Muscle layer of duodenum (tissue), 2 donors: ENCODE results near the gene PSME4.
"Not testable (repeated sequence)": the region's sequence is repeated elsewhere in the genome, so short reads cannot be mapped to it uniquely, and the experiment has no call there.

Experiments used
- H3K27ac ChIP-seq: one replicate; pipeline ENCODE4 v1.7.0; 2013; ENCODE audit warnings: mild to moderate bottlenecking, low read length
- H3K27me3 ChIP-seq: one replicate; pipeline ENCODE4 v1.7.0; 2013; ENCODE audit warnings: low read depth, mild to moderate bottlenecking, control low read depth, low read length
- H3K36me3 ChIP-seq, 2 donors: one replicate each; pipeline ENCODE4 v1.7.0; 2013; ENCODE audit warnings: low read length in 2 of 2, control low read depth in 1 of 2, mild to moderate bottlenecking in 1 of 2; ENCODE audit not compliant: insufficient read depth in 2 of 2, control insufficient read depth in 1 of 2
- H3K4me1 ChIP-seq, 2 donors: one replicate each; pipeline ENCODE4 v1.7.0; 2013; ENCODE audit warnings: low read length in 2 of 2, mild to moderate bottlenecking in 2 of 2, control low read depth in 1 of 2, moderate library complexity in 1 of 2; ENCODE audit not compliant: insufficient read depth in 2 of 2, control insufficient read depth in 1 of 2
- H3K4me3 ChIP-seq, 2 donors: one replicate each; pipeline ENCODE4 v1.7.0; 2013; ENCODE audit warnings: low read length in 2 of 2, low read depth in 1 of 2, mild to moderate bottlenecking in 1 of 2
- H3K9me3 ChIP-seq, 2 donors: one replicate each; pipeline ENCODE4 v1.7.0; 2013; ENCODE audit warnings: low read length in 2 of 2, control low read depth in 1 of 2, mild to moderate bottlenecking in 1 of 2; ENCODE audit not compliant: control insufficient read depth in 1 of 2
- donor health status: healthy.

PSME4 gene

DNA sequence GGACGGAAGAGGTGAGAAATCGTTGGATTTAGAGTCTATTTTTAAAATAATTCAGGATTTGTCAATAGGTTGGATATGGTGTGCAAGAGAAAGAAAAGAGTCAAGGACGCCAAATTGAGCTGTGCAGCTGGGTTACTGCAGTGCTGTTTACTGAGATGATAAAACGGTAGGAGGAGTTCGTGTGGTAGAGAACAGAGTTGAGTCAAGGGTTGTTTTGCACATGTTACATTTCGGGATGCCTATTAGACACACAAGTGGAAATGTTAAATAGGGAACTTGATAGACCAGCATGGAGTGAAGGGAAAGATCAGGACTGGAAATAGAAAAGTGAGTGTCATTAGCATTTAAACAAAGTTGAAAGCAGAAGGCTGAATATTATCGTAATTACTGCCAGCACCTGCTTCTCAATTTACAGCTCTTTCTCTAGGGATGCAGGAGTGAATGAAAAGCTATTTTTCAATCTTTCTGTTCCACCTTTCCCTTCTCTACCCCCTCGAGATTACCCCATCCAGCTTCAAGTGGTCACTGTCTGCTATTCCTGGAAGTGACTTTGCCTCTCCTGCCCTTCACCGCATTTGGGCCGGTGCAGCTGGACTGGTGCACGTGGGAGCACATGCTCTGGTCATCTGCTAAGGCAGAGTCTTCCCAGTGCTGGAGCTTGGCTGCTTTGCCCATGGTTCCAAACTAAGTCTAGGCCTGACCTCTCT lies 141.4 kb downstream of the PSME4 start:
- Histone ChIP-seq H3K4me1 (no peaks in the 10 kb centered on the region), H3K9me3 (no peaks in the 10 kb centered on the region), H3K27ac (no peak overlapping the region), H3K27me3 (no peaks in the 10 kb centered on the region), H3K4me3 (no peak overlapping the region), H3K36me3 (peaks cover 0 to 6% of the 10 kb centered on the region in 2 donors)

DNA sequence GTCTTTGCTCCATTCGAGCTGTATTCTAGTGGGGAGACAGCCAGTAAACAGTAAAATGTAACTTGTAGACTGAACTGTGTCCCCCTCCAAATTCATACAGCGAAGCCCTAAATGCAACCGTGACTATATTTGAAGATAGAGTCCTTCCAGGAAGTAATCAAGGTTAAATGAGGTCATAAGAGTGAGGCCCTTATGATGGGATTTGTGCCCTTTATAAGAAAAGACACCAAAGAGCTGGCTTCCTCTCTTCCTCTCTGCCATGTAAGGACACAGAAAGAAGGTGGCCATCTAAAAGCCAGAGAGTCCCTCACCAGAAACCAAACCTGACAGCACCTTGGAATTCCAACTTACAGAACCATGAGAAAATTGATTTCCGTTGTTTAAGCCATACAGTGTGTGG lies 142.5 kb downstream of the PSME4 start:
- H3K4me3 ChIP-seq = no peak overlapping the region
- H3K4me1 ChIP-seq = no peaks in the 10 kb centered on the region
- H3K27me3 ChIP-seq = no peaks in the 10 kb centered on the region
- H3K36me3 ChIP-seq = peaks cover 0 to 6% of the 10 kb centered on the region in 2 donors
- no peak overlapping the region for H3K27ac ChIP-seq
- H3K9me3 ChIP-seq = no peaks in the 10 kb centered on the region

- Histone ChIP-seq H3K9me3 (no peaks in the 10 kb centered on the region), H3K36me3 (peaks cover 2 to 6% of the 10 kb centered on the region in 2 donors), H3K27ac (no peak overlapping the region), H3K27me3 (no peaks in the 10 kb centered on the region), H3K4me1 (no peaks in the 10 kb centered on the region), H3K4me3 (no peak overlapping the region)
Observed at GRCh38 chr2:53827398-53828175, 143.2 kb downstream of the PSME4 start.

- no peak overlapping the region for H3K4me3 ChIP-seq
- H3K36me3 ChIP-seq = peaks cover 3 to 4% of the 10 kb centered on the region in 2 donors
- H3K27ac ChIP-seq = no peak overlapping the region
- no peaks in the 10 kb centered on the region for H3K4me1 ChIP-seq
- no peaks in the 10 kb centered on the region for H3K9me3 ChIP-seq
- H3K27me3 ChIP-seq = no peaks in the 10 kb centered on the region
Observed at GRCh38 chr2:53826587-53827397, 144.0 kb downstream of the PSME4 start.

DNA sequence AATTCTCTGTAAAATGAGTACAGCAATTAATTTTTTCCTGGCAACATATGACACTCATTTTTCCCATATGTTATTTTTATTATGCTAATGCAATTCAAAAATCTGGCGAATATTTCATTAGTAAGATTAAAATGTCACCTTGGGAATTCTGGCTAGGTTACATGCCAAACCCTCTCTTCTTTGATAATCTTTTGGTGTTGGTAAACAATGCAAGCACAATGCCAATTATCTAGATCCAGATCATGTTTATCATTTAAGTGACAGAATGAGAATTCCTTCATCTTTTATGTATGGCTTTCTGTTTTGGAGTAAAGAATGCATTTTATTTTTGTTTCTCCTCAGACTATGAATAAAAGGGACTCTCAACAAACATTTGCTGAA lies 144.8 kb downstream of the PSME4 start:
- H3K4me3 ChIP-seq = no peak overlapping the region
- H3K27ac ChIP-seq = no peak overlapping the region
- peaks cover 0 to 4% of the 10 kb centered on the region in 2 donors for H3K36me3 ChIP-seq
- no peaks in the 10 kb centered on the region for H3K27me3 ChIP-seq
- no peaks in the 10 kb centered on the region for H3K4me1 ChIP-seq
- no peaks in the 10 kb centered on the region for H3K9me3 ChIP-seq

GRCh38 chr2:53823639-53824038 lies 147.2 kb downstream of the PSME4 start:
- not testable (repeated sequence) for H3K9me3 ChIP-seq, H3K4me1 ChIP-seq, H3K4me3 ChIP-seq, H3K27ac ChIP-seq, H3K27me3 ChIP-seq
- peaks cover 9 to 16% of the 10 kb centered on the region in 2 donors for H3K36me3 ChIP-seq

DNA sequence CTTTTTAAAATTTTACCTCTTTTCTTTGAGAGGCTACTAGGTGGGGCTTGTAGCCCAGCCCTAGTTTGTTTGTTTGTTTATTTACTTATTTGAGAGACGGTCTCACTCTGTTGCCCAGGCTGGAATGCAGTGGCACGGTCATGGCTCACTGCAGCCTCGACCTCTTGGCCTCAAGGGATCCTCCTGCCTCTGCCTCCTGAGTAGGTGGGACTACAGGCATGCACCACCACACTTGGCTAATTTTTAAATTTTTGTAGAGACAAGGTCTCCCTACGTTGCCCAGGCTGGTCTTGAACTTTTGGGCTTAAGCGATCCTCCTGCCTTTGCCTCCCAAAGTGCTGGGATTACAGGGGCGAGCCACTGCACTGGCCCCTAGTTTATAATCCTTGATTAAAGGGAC lies 149.0 kb downstream of the PSME4 start:
- Histone ChIP-seq H3K27me3 (no peaks in the 10 kb centered on the region), H3K27ac (no peak overlapping the region), H3K4me1 (no peaks in the 10 kb centered on the region), H3K36me3 (peaks cover 14 to 29% of the 10 kb centered on the region in 2 donors), H3K9me3 (no peaks in the 10 kb centered on the region), H3K4me3 (no peak overlapping the region)

- Histone ChIP-seq H3K27me3 (no peaks in the 10 kb centered on the region), H3K27ac (no peak overlapping the region), H3K36me3 (peaks cover 17 to 36% of the 10 kb centered on the region in 2 donors), H3K4me1 (no peaks in the 10 kb centered on the region), H3K9me3 (no peaks in the 10 kb centered on the region), H3K4me3 (no peak overlapping the region)
Observed at GRCh38 chr2:53820711-53821110, 150.1 kb downstream of the PSME4 start.

DNA sequence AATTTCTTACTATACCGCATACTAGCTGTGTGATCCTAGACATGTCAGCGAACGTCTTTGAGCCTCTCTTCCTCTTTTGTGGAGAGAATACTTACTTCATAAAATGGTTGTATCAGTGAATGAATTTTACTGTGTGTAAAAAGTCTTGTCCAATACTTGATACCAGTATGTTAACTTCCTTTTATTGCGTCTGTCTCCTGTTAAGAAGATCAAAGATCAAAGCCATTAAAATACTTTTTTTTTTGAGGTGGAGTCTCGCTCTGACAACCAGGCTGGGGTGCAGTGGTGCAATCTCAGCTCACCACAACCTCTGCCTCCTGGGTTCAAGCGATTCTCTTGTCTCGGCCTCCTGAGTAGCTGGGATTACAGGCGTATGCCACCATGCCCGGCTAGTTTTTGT lies 150.7 kb downstream of the PSME4 start:
- H3K4me1 ChIP-seq = no peaks in the 10 kb centered on the region
- H3K9me3 ChIP-seq = no peaks in the 10 kb centered on the region
- no peak overlapping the region for H3K27ac ChIP-seq
- no peaks in the 10 kb centered on the region for H3K27me3 ChIP-seq
- H3K36me3 ChIP-seq = peaks cover 23 to 42% of the 10 kb centered on the region in 2 donors
- peak overlapping the region in 1 of 2 donors; percentile 26 for H3K4me3 ChIP-seq

GRCh38 chr2:53819634-53820033 lies 151.2 kb downstream of the PSME4 start:
- H3K36me3 ChIP-seq = peaks cover 23 to 44% of the 10 kb centered on the region in 2 donors
- H3K4me1 ChIP-seq = no peaks in the 10 kb centered on the region
- no peaks in the 10 kb centered on the region for H3K27me3 ChIP-seq
- peak overlapping the region in 1 of 2 donors; percentile 26 for H3K4me3 ChIP-seq
- no peak overlapping the region for H3K27ac ChIP-seq
- no peaks in the 10 kb centered on the region for H3K9me3 ChIP-seq

DNA sequence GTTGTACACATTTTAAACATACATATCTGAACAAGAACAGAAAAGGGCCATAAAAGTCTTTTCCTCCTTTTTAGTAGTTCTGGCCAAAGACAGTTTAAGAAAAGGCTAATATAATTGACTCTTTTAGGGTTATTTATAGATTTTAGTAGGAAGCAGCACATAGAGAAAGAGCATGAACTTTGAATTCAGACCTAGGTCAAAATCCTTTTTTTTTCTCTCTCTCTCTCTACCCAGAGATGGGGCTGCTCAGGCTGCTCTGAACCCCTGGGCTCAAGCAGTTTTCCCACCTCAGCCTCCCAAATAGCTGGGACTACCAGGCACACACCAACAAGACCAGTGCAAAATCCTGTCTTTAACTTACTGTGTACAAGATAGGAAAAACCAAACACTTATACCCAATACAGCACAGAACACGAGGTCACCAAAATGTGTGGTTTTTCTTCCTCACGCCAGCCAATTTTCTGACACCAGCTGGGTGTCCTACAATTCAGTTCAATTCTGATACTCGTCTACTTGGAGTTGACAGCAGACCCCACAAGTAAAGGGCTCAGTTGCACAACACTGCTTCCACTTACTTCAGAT lies 151.8 kb downstream of the PSME4 start:
- Histone ChIP-seq H3K4me1 (no peaks in the 10 kb centered on the region), H3K4me3 (no peak overlapping the region), H3K9me3 (no peaks in the 10 kb centered on the region), H3K27me3 (no peaks in the 10 kb centered on the region), H3K27ac (no peak overlapping the region), H3K36me3 (peaks cover 23 to 45% of the 10 kb centered on the region in 2 donors)
